Measurements from ENCODE around the gene MAP2.

MAP2 gene, protein sequence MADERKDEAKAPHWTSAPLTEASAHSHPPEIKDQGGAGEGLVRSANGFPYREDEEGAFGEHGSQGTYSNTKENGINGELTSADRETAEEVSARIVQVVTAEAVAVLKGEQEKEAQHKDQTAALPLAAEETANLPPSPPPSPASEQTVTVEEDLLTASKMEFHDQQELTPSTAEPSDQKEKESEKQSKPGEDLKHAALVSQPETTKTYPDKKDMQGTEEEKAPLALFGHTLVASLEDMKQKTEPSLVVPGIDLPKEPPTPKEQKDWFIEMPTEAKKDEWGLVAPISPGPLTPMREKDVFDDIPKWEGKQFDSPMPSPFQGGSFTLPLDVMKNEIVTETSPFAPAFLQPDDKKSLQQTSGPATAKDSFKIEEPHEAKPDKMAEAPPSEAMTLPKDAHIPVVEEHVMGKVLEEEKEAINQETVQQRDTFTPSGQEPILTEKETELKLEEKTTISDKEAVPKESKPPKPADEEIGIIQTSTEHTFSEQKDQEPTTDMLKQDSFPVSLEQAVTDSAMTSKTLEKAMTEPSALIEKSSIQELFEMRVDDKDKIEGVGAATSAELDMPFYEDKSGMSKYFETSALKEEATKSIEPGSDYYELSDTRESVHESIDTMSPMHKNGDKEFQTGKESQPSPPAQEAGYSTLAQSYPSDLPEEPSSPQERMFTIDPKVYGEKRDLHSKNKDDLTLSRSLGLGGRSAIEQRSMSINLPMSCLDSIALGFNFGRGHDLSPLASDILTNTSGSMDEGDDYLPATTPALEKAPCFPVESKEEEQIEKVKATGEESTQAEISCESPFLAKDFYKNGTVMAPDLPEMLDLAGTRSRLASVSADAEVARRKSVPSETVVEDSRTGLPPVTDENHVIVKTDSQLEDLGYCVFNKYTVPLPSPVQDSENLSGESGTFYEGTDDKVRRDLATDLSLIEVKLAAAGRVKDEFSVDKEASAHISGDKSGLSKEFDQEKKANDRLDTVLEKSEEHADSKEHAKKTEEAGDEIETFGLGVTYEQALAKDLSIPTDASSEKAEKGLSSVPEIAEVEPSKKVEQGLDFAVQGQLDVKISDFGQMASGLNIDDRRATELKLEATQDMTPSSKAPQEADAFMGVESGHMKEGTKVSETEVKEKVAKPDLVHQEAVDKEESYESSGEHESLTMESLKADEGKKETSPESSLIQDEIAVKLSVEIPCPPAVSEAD (N-terminal part only)

GRCh38 chr2:209423562-209424198, at the start of gene MAP2:
Gene MAP2, plus strand, starts transcription at chr2:209424047. Its CDS starts 229,124 bp downstream, at chr2:209653171.
- peak; percentile 35 to 71 for DNase-seq (ENCODE audit: low read depth in 2 of 2)

GRCh38 chr2:209376686-209377085, 47.2 kb upstream of the MAP2 start:
- DNase-seq (ENCODE audit: low read depth in 2 of 2) = no peak

- DNase-seq (ENCODE audit: low read depth in 2 of 2) = no peak
Measured at GRCh38 chr2:209380293-209380692, 43.6 kb upstream of the MAP2 start.

GRCh38 chr2:209381091-209381490, 42.8 kb upstream of the MAP2 start:
- DNase-seq (ENCODE audit: low read depth in 2 of 2) = no peak

GRCh38 chr2:209382775-209383174, 41.1 kb upstream of the MAP2 start:
- DNase-seq (ENCODE audit: low read depth in 2 of 2) = no peak

DNA sequence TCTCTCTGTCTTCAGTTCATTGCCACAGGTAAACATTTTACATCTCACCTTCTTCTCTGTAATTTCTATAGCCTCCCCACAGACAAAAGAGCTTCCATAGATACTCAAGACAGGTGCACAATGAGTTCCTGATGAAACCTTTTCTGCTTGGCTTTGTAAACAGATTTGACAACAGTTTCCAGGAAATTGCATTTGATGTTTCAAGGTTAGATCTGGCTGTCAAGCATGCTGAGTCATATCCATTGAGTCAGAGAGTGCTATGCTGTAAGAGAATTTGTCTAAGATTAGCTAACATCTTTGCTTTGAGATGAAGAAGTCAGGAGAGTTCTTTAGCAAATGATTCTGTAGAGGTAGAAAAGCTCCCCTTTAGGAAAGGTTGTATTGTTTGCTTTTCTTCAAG, 40.6 kb upstream of the MAP2 start:
- DNase-seq (ENCODE audit: low read depth in 2 of 2) = no peak

DNA sequence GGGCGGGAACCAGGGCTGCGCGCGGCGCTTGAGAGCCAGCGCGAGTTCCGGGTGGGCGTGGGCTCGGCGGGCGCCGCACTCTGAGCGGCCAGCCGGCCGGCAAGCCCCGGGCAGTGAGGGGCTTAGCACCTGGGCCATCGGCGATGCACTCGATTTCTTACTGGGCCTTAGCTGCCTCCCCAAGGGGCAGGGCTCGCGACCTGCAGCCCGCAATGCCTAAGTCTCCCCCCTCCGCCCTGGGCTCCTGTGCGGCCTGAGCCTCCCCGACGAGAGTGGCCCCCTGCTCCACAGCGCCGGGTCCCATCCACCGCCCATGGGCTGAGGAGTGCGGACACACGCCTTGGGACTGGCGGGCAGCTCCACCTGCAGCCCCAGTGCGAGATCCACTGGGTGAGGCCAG, 36.5 kb upstream of the MAP2 start:
- DNase-seq (ENCODE audit: low read depth in 2 of 2) = no peak

DNA sequence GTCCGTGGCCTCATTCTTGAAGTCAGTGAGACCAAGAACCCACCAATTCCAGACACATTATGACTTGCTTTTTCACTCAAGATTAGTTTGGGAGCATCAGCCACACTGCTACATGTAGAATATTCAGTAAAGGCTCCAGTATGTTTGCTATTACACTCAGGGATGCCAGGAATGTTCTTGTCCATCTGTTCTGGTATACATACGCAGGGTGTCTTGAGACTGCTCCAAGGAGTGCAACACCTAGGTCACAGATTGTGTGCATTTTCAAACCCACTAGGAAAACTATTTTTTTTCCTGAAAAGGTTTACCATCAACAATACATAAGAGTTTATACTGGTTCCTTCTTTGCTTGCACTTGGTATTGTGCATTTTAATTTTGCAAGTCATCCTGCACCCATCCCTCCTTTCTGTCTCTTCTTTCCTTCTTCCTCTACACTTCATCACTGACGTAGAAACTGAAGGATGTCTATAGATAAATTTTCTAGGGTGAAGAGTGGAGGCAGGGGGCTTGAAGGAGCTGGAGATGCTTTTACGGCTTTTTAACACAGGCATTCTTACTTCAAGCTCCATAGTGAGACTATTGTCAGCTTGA, 35.3 kb upstream of the MAP2 start:
- no peak for DNase-seq (ENCODE audit: low read depth in 2 of 2)

DNA sequence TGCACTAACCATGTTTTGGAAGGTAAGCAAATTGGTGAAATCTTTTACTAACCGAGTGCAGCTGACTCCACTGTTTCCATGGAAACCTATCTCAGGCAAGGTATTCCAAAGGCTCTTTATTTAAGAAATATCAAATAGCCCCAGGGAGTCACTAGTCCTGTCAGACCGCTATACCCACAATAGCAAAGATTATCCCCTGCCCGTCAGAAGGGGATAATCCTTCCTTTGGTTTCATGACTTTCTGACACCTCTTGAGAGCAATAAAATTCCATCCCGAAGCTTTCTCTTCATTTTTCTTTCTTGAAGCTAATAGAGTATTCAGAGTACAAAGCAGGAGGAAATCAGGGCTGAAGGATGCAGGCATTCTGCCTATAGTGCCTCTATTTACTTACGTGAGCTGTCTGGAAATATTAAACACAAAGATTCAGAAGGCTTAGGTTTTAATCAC, 34.7 kb upstream of the MAP2 start:
- DNase-seq (ENCODE audit: low read depth in 2 of 2) = no peak

DNA sequence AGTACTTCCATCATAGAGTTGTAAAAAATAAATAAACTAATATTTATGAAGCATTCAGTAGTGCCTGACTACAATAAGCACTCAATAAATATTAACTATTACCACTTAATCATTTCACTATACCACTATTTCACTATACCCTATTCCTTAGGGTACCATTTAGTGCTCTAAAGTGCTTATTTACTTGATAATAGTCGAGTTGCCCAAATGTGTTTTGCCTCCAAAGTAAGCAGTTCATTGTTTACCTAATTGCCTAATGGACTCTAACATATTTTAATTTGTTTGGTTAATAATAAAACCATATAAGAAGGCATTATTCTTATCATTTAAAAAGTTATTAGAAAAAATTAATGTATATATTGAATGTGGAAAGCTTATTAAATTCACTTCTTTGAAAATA, 33.0 kb upstream of the MAP2 start:
- no peak for DNase-seq (ENCODE audit: low read depth in 2 of 2)

GRCh38 chr2:209391776-209392401, 32.0 kb upstream of the MAP2 start:
- no peak for DNase-seq (ENCODE audit: low read depth in 2 of 2)

DNA sequence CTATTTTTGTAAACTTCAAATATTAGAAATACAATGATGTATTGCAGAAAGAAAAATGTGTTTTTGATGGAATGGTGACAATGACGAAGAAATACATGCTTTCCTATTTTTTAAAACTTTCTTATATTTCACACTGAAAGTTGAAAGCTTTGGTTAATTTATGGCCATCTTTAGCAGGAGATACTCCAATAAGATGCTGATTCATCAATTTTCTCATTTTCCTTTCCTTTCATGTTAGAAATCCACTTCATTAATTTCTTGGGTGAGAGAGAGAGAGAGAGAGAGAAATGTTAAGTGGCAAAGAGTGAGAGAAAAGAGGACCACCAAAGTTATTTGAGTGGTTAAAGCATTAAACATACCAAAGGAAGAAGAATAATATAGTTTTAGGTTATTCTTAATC, 28.6 kb upstream of the MAP2 start:
- no peak for DNase-seq (ENCODE audit: low read depth in 2 of 2)

- DNase-seq (ENCODE audit: low read depth in 2 of 2) = no peak
Measured at GRCh38 chr2:209395652-209396051, 28.2 kb upstream of the MAP2 start.

- DNase-seq (ENCODE audit: low read depth in 2 of 2) = no peak
Measured at GRCh38 chr2:209398463-209398862, 25.4 kb upstream of the MAP2 start.

DNA sequence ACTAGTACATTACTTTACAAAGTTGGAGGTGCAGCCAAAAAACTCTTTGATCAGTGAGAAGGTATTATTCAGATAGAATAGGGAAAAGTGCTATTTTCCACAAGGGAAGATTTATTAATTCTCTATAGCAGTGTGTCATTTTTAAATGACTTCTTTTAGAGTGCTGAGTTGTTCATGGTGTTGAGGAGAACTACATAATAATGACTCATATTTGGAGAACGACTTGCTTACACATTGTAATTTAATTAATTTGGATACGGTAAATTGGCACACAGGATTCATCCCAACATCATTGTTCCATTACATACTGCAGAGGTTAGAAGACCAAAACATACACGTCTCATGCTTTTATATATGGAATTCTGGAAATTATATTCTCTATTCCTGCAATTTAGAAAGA, 22.1 kb upstream of the MAP2 start:
- no peak for DNase-seq (ENCODE audit: low read depth in 2 of 2)

- no peak for DNase-seq (ENCODE audit: low read depth in 2 of 2)
Measured at GRCh38 chr2:209411296-209411695, 12.6 kb upstream of the MAP2 start.

- DNase-seq (ENCODE audit: low read depth in 2 of 2) = no peak
Measured at GRCh38 chr2:209411718-209412117, 12.1 kb upstream of the MAP2 start.

GRCh38 chr2:209413311-209414014, 10.4 kb upstream of the MAP2 start:
- DNase-seq (ENCODE audit: low read depth in 2 of 2) = no peak

DNA sequence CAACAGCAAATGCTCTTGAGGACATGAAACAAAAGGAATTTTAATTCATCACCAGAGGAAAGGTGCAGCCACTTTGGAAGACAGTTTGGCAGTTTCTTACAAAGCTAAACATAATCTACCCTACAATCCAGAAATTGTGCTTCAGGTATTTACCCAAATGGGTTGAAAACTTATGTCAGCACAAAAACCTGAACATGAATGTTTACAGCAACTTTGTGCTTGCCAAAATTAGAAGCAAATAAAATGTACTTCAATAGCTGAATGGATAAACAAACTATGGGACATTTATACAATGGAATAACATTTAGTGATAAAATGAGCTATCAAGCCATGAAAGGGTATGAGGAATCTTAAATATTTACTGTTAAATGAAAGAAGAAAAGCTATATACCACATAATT, 6.9 kb upstream of the MAP2 start:
- DNase-seq (ENCODE audit: low read depth in 2 of 2) = no peak

DNA sequence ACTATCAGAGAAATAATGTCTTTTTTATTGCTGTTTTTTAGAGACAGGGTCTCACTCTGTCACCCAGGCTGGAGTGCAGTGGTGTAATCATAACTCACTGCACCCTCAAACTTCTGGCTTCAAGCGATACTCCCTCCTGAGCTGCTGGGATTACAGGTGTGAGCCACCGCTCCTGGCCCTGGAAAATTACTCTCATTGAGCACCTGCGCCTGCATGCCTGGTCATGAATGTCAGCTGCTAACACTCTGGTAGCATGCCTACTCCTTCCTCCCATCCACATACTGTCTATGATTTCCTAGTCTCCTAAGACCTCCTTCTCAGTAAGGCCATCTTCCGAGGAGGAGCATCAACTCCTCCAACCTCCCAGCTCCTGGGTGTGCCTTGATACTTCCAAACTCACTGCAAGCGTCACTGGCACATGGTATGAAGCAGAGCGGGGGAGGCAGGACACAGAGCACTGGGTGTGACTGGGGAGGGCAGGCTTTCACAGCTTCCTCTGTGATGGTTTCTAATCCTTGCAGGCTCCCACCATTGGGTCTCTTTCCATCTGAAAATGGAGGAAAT, 1.6 kb upstream of the MAP2 start:
- no peak for DNase-seq (ENCODE audit: low read depth in 2 of 2)
